T-helper 2 cell treated with Interferon-gamma antibody and Interleukin-4, amounts not matched to agents 5 μg/mL and 100 μg/mL, for 36 hours (primary cell): ENCODE measurements around the gene MIDN.
"Not testable (repeated sequence)": the region's sequence is repeated elsewhere in the genome, so short reads cannot be mapped to it uniquely, and the experiment has no call there.

Experiments
- DNase-seq: peaks from one replicate; pipeline ENCODE4 v3.0.0; 2021; ENCODE audit warnings: low spot score
- H3K27ac Mint-ChIP-seq: one replicate; pipeline ENCODE4 v1.8.0; 2021; ENCODE audit warnings: mild to moderate bottlenecking, mixed read lengths
- H3K27me3 Mint-ChIP-seq: one replicate; pipeline ENCODE4 v1.8.0; 2021; ENCODE audit warnings: low read depth, mixed read lengths
- H3K36me3 Mint-ChIP-seq: one replicate; pipeline ENCODE4 v1.8.0; 2021; ENCODE audit warnings: low read depth, mixed read lengths
- H3K4me1 Mint-ChIP-seq: one replicate; pipeline ENCODE4 v1.8.0; 2021; ENCODE audit warnings: low read depth, mixed read lengths
- H3K4me3 Mint-ChIP-seq: one replicate; pipeline ENCODE4 v1.8.0; 2022; ENCODE audit warnings: mild to moderate bottlenecking, moderate library complexity, mixed read lengths
- H3K9me3 Mint-ChIP-seq: one replicate; pipeline ENCODE4 v1.8.0; 2021; ENCODE audit warnings: mixed read lengths

MIDN gene

DNA sequence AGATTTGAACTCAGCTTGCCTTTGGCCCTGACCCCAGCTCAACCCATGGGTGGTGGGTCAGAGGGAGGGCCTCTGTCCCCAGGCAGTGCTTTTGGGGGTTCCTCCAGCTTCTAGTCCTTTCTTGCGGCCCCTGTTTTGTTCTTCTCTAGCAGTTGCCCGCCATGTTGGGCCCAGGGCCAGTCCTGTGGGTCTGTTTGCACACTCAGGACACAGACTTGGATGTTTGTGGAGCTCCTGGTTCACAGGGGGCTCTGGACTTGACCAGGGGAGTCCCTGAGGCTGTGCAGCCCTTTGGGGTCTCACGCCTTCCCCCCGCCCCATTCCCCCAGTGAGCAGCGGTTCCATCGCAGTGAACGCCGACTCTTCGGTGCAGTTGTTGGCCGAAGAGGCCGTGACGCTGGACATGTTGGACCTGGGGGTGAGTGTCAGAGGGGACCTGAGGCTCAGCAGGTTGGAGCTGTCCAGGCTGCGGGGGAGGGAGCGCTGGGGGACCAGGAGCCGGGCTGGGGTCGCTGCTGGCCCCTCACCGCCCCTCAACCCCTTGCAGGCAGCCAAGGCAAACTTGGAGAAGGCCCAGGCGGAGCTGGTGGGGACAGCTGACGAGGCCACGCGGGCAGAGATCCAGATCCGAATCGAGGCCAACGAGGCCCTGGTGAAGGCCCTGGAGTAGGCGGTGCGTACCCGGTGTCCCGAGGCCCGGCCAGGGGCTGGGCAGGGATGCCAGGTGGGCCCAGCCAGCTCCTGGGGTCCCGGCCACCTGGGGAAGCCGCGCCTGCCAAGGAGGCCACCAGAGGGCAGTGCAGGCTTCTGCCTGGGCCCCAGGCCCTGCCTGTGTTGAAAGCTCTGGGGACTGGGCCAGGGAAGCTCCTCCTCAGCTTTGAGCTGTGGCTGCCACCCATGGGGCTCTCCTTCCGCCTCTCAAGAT is 4.4 kb upstream of the MIDN start:
- Mint-ChIP-seq H3K27ac (peak overlapping the region; percentile 82), H3K36me3 (peaks cover 2% of the 10 kb centered on the region), H3K27me3 (peaks cover 6% of the 10 kb centered on the region), H3K4me3 (peak overlapping the region; percentile 68), H3K4me1 (peaks cover 13% of the 10 kb centered on the region), H3K9me3 (no peaks in the 10 kb centered on the region)
- peak; percentile 76 for DNase-seq

DNA sequence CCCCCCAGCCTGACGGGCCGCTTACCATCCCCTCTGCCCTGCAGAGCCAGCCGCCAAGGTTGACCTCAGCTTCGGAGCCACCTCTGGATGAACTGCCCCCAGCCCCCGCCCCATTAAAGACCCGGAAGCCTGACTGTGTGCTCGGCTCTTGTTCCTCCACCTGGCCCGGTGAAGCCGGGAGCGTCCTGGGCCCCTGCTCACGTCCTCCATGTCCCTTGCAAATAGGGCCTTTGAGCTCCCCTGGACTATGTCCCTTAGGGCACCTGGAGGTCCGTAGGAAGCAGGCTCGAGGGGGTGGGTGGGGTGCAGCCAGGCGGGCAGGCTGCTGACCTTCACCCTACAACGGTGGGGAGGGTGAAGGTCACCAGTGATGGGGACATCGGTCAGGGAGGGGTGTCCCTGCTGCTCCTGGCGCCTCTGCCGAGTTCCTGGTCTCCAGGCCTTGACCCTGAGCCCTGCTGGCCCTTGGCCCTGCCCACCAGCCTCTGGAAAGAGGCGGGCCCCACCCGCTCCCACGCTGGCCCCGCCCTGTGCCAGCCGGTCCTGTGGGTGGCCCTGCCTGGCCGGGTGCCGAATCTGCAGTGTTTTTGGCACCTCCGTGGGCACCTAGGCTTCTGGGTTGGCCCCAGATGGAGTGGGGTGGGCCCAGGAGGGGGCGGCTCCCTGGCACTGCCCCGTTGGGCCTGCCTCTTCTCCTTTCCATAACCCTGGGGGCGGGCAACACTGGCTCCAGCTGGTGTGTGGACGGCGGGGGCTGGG is 3.5 kb upstream of the MIDN start:
- H3K4me3 Mint-ChIP-seq, result peak overlapping the region; percentile 68
- H3K9me3 Mint-ChIP-seq, result no peaks in the 10 kb centered on the region
- H3K36me3 Mint-ChIP-seq, result peaks cover 4% of the 10 kb centered on the region
- H3K4me1 Mint-ChIP-seq, result peaks cover 13% of the 10 kb centered on the region
- H3K27me3 Mint-ChIP-seq, result peaks cover 2% of the 10 kb centered on the region
- peak overlapping the region; percentile 82 for H3K27ac Mint-ChIP-seq
- DNase-seq, result peak; percentile 11

DNA sequence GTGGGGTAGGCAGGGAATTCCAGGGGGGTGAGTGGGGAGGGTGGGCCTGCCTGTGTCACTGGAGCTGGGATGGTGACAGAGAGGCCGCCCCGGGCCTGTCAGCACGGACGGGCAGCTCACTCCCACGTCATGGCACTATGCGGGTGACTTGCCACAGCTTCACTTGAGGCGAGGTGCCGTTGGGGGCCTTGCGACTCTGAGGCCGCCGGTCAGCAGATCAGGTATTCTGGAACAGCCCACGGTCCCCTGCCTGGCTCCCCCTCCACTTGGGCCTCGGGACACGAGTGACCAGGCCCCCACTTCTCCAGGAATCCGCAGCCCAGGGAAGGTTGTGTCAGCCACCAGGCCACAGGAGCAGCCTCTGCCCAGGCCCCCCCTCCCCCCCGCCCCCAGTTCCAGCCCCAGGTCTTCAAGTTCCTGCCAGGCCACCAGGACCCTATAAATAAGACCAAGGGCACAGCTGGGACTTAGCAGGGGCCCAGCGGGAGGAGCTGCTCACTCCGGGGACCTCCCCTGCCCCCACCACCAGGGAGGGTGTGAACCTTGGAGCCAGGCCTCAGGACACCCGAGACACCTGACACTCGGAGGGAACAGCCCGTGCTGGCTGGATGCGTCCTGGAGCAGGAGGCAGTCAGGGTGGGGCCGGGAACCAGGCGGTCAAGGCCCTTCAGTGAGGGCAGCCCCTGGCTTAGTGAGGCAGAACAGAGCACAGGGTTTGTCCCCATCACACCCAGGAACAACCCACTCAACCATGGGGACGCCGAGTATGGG is 2.7 kb upstream of the MIDN start:
- H3K36me3 Mint-ChIP-seq, result peaks cover 4% of the 10 kb centered on the region
- H3K4me1 Mint-ChIP-seq, result peaks cover 13% of the 10 kb centered on the region
- H3K9me3 Mint-ChIP-seq, result no peaks in the 10 kb centered on the region
- H3K4me3 Mint-ChIP-seq, result no peak overlapping the region
- peaks cover 2% of the 10 kb centered on the region for H3K27me3 Mint-ChIP-seq
- no peak overlapping the region for H3K27ac Mint-ChIP-seq
- no peak for DNase-seq

DNA sequence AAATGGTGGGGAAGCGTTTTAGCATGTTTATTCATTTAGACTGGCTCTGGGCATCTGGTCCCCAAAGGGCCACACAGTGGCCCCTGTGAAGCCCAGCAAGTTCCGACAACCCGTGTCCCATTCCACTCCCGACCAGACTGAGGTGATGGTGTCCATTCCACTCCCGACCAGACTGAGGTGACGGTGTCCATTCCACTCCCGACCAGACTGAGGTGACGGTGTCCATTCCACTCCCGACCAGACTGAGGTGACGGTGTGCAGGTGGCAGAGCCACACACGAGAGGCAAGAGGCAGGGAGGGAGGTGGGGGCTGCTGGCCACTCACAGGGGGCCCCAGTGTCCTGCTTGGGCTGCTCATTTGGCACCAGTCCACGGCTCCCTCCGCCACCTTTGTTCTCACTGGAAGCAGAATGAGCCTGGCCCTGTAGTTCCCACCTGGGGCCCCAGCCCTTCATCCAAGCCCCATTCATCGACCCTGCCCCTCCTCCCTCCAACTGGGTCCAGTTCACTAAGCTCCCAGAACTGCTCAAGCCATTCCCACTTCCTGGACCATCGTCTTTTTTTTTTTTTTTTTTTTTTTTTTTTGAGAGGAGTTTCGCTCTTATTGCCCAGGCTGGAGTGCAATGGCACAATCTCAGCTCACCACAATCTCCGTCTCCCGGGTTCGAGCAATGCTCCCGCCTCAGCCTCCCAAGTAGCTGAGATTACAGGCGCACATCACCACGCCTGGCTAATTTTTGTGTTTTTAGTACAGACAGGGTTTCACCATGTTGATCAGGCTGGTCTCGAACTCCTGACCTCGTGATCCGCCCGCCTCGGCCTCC is 1.9 kb upstream of the MIDN start:
- not testable (repeated sequence) for DNase-seq, H3K9me3 Mint-ChIP-seq, H3K36me3 Mint-ChIP-seq, H3K27me3 Mint-ChIP-seq, H3K4me3 Mint-ChIP-seq
- H3K4me1 Mint-ChIP-seq, result peaks cover 11% of the 10 kb centered on the region
- peak overlapping the region; percentile 41 for H3K27ac Mint-ChIP-seq

DNA sequence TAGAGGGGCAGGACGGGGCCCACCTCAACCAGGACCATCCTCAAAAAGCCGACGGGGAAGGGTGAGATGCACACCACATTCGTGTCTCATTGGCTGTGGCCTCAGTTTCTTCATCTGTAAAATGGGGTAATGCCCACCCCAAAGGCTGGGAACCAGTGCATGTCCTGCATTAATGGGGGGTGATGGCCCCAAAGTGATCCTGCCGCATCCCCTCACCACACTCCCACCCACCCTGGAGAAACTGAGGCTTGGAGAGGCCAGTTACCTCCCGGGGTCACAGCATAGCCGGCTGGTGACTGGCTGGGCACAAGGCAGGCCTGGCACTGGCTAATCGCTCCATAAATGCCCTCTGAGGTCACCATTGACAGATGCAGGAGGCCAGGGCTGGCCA is 640 bp upstream of the MIDN start:
- Mint-ChIP-seq H3K4me3 (no peak overlapping the region), H3K27ac (peak overlapping the region; percentile 49)

DNA sequence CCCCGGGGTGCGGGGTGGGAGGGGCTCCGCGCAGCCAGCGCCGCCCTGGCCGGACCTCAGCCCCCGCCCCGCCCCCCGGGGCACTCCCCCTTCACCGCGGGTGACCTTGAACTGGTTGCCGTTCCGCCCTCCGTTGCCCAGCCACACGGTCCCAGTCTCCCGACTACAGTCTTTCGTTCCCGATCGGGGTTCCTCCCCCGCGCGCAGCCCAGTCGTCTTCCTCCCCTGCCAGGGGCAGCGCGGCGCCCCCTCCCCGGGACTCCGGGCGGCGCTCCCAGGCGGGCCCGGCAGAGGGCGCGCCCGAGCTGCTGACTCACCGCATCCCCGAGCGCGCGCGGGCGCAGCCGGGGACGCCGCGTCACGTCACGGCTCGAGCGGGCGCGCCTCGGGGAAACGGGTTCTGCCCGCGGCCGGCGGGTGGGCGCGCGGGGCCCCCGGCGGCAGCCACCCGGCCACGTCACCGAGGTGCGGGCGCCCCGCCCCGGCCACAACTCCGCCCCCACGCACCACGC is 459 bp downstream of the MIDN start:
- Mint-ChIP-seq H3K36me3 (peaks cover 21% of the 10 kb centered on the region), H3K4me1 (peaks cover 11% of the 10 kb centered on the region), H3K4me3 (peak overlapping the region; percentile 80), H3K27me3 (no peaks in the 10 kb centered on the region), H3K27ac (peak overlapping the region; percentile 89), H3K9me3 (no peaks in the 10 kb centered on the region)
- DNase-seq, result peak; percentile 84

More for the DNA sequence above, 640 bp upstream of the MIDN start:
- peaks cover 11% of the 10 kb centered on the region for H3K4me1 Mint-ChIP-seq
- no peaks in the 10 kb centered on the region for H3K27me3 Mint-ChIP-seq
- no peaks in the 10 kb centered on the region for H3K9me3 Mint-ChIP-seq
- peaks cover 16% of the 10 kb centered on the region for H3K36me3 Mint-ChIP-seq
- DNase-seq, result no peak

DNA sequence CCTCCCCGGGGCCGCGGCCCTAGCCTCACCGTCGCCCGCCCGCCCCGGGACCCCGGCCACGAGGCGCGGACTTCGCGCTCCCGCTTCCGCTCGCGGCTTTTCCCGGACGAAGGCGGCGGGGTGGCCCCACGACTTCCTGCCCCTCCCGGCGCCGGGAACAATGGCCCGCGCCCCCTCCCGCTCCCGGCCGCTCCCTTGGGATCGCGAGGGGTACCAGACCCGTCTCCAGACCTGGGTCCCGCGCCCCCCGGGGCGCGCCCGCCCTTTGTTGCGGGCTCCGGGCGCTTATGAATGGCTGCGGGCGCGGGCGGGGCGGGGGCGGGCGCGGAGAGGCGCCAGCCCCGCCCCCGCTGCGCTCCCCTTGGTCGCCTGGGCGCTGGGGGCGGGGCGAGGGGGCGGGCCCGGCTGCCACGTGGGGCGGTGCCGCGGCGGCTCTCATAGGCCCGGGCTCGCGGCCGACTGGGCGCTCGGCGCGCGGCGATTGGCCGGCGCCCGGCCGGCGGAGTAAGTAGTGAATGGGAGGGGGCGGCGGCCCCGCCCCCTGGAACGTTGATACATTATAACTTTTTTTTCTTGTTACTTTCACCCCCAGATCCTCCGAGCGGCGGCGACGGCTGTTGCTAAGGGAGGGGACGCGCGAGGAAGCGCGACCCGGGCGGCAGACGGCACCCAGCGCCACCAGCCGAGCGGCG is 1.1 kb downstream of the MIDN start:
- Mint-ChIP-seq H3K27me3 (no peaks in the 10 kb centered on the region), H3K36me3 (peaks cover 20% of the 10 kb centered on the region), H3K9me3 (no peaks in the 10 kb centered on the region), H3K4me3 (peak overlapping the region; percentile 75), H3K4me1 (peaks cover 10% of the 10 kb centered on the region), H3K27ac (peak overlapping the region; percentile 84)
- DNase-seq, result peak; percentile 95

DNA sequence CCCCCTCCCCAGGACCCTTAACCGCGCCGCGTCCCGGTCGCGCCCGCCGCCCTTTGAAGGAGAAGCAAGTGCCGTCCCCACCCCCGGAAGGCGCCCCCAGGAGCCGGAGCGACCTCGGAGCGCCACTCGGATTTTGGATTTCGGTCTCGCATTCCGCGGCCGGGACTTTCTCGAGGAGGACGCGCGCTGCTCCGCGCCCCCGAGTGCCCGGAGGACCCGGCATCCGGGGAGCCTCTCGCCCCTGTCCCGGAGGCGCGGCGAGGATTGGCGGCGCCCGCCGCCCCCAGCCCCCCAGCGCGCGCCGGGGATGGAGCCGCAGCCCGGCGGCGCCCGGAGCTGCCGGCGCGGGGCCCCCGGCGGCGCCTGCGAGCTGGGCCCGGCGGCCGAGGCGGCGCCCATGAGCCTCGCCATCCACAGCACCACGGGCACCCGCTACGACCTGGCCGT is 1.6 kb downstream of the MIDN start:
- Mint-ChIP-seq H3K4me3 (peak overlapping the region; percentile 75), H3K36me3 (peaks cover 23% of the 10 kb centered on the region), H3K27ac (peak overlapping the region; percentile 84), H3K4me1 (peaks cover 8% of the 10 kb centered on the region), H3K9me3 (no peaks in the 10 kb centered on the region), H3K27me3 (no peaks in the 10 kb centered on the region)
- DNase-seq, result no peak

DNA sequence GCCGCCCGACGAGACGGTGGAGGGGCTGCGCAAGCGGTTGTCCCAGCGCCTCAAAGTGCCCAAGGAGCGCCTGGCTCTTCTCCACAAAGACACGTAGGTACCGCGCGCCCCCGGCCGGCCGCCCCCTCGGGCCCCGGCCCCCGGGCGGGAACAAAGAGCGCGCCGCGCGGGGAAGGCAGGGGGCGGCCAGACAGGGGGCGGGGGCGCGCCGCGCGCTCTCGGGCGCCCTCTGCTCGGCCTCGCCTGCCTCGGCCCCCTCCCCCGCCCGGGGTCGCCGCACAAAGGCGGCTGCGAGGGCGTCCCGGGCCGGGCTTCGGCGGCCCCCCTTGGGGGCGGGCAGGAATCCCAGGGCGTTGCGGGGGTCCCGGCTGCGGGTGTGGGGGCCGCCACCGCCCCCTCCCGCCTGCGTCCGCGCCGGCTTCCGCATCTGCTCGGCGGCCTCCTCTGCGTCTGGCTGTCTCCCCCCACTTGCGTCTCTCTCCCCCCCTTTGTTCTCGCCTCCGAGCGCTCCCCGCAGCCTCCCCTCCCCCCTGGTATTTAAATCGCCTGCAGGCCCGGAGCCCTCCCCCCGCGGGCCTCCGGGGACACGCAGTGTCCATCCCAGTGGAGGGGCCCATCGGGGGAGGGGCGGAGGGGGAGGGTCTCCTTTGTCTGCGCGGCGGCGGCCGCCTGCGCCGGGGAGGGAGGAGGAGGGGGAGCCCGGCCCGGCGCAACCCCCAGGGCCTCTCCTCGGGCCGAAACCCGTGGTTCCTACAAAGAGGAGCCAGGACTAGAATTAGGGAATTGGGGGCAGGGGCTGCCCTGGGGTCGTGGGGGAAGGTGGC is 2.3 kb downstream of the MIDN start:
- Mint-ChIP-seq H3K4me1 (peaks cover 8% of the 10 kb centered on the region), H3K9me3 (no peaks in the 10 kb centered on the region), H3K27me3 (no peaks in the 10 kb centered on the region), H3K27ac (peak overlapping the region; percentile 91), H3K4me3 (peak overlapping the region; percentile 95), H3K36me3 (peaks cover 26% of the 10 kb centered on the region)
- peak; percentile 48 for DNase-seq

DNA sequence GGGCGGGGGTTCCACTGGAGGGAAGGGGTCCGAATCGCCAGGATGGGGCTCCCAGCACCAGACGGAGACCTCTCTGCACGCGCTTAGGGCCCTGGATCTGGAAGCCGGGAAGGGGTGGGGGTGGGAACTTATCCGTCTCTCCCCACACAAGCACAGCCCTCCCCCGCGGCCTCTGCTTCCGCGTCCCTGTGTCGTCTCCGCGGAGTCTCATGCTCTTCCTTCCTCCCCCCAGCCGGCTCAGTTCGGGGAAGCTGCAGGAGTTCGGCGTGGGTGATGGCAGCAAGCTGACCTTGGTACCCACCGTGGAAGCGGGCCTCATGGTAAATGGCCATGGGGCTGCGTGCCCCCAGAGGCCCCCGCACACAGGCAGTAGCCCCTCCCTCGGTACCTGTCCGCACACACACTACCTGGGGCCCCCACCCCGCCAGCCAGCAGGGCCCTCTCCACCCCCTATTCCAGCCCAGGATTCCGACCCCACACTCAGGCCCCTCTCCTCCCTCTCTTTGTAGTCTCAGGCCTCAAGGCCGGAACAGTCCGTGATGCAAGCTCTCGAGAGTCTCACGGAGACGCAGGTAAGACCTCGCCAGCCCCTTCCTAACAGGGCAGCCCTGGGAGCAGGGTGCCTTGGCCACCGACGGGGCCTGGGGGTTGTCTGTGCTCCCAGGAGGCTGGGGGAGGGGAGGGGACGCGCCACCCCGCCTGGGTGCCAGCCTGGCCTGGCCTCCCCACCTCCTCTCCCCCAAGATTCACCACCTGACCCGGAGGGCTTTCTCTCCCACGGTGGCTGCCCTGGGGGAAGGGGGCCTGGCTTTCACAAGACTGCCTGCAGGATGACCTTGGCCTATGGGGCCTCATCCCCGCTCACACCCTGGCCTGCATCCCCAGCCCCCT is 3.2 kb downstream of the MIDN start:
- DNase-seq, result peak; percentile 58
- Mint-ChIP-seq H3K9me3 (no peaks in the 10 kb centered on the region), H3K4me3 (peak overlapping the region; percentile 95), H3K27me3 (no peaks in the 10 kb centered on the region), H3K27ac (peak overlapping the region; percentile 91), H3K4me1 (peaks cover 8% of the 10 kb centered on the region), H3K36me3 (peaks cover 26% of the 10 kb centered on the region)

DNA sequence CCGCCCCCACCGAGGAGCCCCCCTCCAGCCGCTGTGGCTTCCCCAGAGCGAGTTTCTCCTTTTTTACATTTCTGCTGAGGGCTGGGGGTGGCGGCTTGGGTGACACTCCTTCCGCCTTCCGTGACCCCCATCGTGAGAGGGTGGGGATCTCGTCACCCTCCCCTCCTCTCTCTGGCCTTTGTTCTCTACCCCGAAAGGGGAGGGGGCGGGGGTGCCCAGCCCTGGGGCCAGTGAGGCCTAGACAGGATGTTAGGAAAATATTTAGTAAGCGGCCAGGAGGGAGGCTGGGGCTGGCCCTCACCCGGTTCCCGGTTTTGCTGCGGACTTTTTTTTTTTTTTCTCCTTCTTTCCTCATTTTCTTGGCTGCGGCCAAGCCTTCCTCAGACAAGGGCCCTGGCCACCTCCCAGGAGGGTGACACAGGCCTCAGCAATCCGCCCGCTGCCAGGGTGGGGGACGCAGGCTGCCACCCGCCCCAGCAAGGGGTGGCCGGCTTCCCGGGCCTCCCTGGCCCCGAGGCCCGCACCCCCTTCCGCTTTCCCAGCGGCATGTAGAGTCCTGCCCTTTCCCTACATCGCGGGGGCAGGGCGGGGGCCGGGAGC is 3.9 kb downstream of the MIDN start:
- Mint-ChIP-seq H3K36me3 (peaks cover 27% of the 10 kb centered on the region), H3K4me3 (peak overlapping the region; percentile 95), H3K27me3 (no peaks in the 10 kb centered on the region), H3K27ac (peak overlapping the region; percentile 91), H3K9me3 (no peaks in the 10 kb centered on the region), H3K4me1 (peaks cover 9% of the 10 kb centered on the region)
- DNase-seq, result peak; percentile 68
